HAP-1 (cell line): ENCODE results near the gene CCT2.

Experiments
- DNase-seq, 2 experiments: peaks; one replicate each; pipeline ENCODE4 v3.0.0-alpha.2; 2016 to 2020; ENCODE audit warnings: low spot score in 2 of 2
- H3K27me3 ChIP-seq: fragments of 250-450 bp; sonication (Bioruptor Pico); 2 replicates; pipeline ENCODE4 v1.5.1; 2020; ENCODE audit warnings: low read depth, mild to moderate bottlenecking, moderate library complexity
- H3K36me3 ChIP-seq: fragments of 250-450 bp; sonication (Bioruptor Pico); replicated peaks from 2 replicates; pipeline ENCODE4 v1.5.1; 2020; ENCODE audit warnings: mild to moderate bottlenecking
- H3K4me1 ChIP-seq: fragments of 250-450 bp; sonication (Bioruptor Pico); 2 replicates; pipeline ENCODE4 v1.5.1; 2020; ENCODE audit warnings: mild to moderate bottlenecking
- H3K4me3 ChIP-seq: fragments of 250-450 bp; sonication (Bioruptor Pico); 2 replicates; pipeline ENCODE4 v1.5.1; 2020; ENCODE audit warnings: mild to moderate bottlenecking, moderate library complexity
- H3K9me3 ChIP-seq: fragments of 250-450 bp; sonication (Bioruptor Pico); 2 replicates; pipeline ENCODE4 v1.5.1; 2020; ENCODE audit warnings: mild to moderate bottlenecking, moderate library complexity
- in situ Hi-C: fragments of 300-500 bp; cut with MboI; formaldehyde crosslinking; loops from 3 replicates; pipeline ENCODE4 v1.14.3; 2020; ENCODE audit warnings: low sequenced_read_pairs, inconsistent platforms, mixed read lengths

The CCT2 gene

DNA sequence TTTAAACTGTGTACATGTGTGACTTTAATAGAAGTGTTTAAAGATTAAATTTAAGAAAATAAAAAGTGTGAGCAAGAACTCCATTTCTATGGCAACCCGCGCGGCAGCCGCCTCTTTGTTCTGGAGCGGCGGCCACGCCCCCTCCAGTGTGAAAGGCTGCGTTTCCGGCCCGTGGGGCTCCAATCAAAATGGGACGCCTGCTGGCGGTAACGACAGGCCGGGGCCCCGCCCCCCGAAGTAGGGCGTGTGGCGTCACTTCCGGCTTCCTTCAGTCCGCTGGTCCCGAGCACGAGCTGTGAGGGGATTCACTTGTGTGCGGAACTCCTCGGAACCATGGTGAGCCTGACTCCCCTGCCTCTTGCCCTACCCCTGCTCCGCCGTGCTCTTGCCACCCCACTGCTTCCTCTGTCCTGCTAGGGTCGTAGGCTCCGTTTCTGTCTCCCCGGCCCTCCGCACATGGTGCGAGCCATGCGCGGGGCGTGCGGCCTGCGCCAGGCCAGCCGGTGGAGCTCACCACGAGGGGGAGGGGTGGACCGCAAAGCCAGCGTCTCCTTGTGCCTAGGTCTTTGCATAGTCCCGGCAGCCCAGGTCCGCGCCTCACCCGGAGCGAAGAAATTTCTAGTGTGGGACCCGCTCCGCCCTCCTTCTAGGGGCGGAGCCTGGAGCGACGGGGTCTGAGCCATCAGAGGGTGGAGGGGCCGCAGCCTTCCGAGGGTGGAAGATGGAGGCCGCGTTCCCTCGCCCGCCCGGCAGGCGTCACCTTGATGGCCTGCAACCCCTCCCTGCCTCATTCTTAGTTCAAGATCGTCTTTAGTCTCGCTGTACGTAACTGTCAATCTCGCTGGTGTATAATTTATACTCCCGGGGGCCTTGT lies at the start of gene CCT2:
TSS of gene CCT2 (plus strand) at position 271 of the 874 bp plus-strand sequence. CDS start at position 334, 63 bp downstream.
- Histone ChIP-seq H3K36me3 (peaks cover 46% of the 10 kb centered on the region), H3K4me1 (peaks cover 4% of the 10 kb centered on the region), H3K9me3 (no peaks in the 10 kb centered on the region), H3K27me3 (no peaks in the 10 kb centered on the region), H3K4me3 (peak within 1 kb of the TSS; percentile 100)
- in situ Hi-C loops: no loop called here
- peak; percentile 95 to 97 for DNase-seq

GRCh38 chr12:69540987-69541386 lies 44.3 kb upstream of the CCT2 start:
- Histone ChIP-seq H3K9me3 (no peaks in the 10 kb centered on the region), H3K4me3 (no peak overlapping the region), H3K27me3 (no peaks in the 10 kb centered on the region), H3K4me1 (peaks cover 15% of the 10 kb centered on the region; the same call in 1 of the 2 replicates), H3K36me3 (no peaks in the 10 kb centered on the region)
- no peak for DNase-seq
- in situ Hi-C loops: no loop called here

- no peaks in the 10 kb centered on the region for H3K9me3 ChIP-seq
- H3K36me3 ChIP-seq: no peaks in the 10 kb centered on the region
- no peaks in the 10 kb centered on the region for H3K4me1 ChIP-seq
- in situ Hi-C loops: no loop called here
- H3K27me3 ChIP-seq: no peaks in the 10 kb centered on the region
- H3K4me3 ChIP-seq: no peak overlapping the region
- DNase-seq: no peak
Observed at GRCh38 chr12:69544087-69544486, 41.2 kb upstream of the CCT2 start.

DNA sequence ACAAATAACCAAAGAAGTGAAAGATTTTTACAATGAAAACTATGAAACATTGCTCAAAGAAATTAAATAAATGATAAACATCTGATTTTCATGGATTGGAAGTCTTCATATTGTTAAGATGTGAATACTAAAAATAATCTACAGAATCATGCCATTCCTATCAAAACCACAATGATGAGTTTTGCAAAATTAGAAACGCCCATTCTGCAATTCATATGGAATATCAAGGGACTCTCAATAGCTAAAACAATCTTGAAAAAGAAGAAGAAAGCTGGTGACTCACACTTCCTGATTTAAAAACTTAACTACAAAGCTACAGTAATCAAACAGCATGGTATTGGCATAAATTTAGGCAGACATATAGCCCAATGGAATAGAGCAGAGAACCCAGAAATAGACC lies 40.2 kb upstream of the CCT2 start:
- H3K27me3 ChIP-seq: no peaks in the 10 kb centered on the region
- in situ Hi-C loops: no loop called here
- no peaks in the 10 kb centered on the region for H3K9me3 ChIP-seq
- peaks cover 3% of the 10 kb centered on the region; the same call in 1 of the 2 replicates for H3K4me1 ChIP-seq
- no peaks in the 10 kb centered on the region for H3K36me3 ChIP-seq
- H3K4me3 ChIP-seq: no peak overlapping the region
- no peak for DNase-seq

DNA sequence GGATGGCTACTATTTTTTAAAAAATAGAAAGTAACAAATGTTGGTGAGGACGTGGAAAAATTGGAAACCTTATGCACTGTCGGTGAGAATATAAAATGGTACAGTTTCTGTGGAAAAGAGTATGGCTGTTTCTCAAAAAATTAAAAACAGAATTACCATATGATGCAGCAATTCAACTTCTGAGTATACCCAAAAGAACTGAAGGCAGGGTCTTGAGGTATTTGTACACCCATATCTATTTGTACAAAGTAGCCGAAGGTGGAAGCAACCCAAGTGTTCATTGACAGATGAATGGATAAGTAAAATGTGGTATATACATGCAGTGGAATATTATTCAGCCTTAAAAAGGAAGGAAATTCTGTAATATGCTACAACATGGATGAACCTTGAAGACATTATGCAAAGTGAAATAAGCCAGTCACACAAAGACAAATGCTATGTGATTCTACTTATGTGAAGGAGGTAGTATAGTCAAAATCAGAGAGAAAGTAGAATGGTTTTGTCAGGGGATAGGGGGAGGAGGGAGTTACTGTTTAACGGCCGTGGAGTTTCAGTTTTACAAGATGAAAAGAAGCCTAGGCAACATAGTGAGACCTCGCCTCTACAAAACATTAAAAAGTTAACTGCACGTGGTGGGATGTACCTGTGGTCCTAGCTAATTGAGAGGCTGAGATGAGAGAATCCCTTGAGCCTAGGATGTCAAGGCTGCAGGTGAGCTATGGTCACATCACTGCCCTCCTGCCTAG lies 38.4 kb upstream of the CCT2 start:
- no peaks in the 10 kb centered on the region for H3K27me3 ChIP-seq
- DNase-seq: no peak
- no peak overlapping the region for H3K4me3 ChIP-seq
- no peaks in the 10 kb centered on the region for H3K36me3 ChIP-seq
- H3K4me1 ChIP-seq: peaks cover 7% of the 10 kb centered on the region; the same call in 1 of the 2 replicates
- in situ Hi-C loops: no loop called here
- H3K9me3 ChIP-seq: no peaks in the 10 kb centered on the region

DNA sequence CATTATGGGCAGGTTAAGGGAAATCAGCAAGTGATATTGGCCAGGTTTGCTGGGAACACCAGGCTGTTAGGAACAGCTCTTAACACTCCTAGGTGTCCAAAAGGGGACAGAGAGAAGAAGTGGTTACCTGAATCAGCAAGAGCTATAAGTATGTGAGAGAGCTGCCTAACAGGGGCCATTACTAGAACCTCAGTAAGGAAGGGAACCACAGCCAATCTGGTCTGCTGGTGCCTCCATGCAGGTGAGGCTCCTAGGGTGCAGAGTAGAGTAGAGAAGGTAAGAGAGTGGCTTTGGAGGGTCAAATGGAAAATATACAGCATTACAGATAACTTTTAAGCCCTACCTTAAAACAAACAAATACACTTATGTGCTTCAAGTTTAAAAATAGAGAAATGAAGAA lies 36.6 kb upstream of the CCT2 start:
- H3K9me3 ChIP-seq: no peaks in the 10 kb centered on the region
- in situ Hi-C loops: no loop called here
- DNase-seq: no peak
- H3K4me3 ChIP-seq: no peak overlapping the region
- no peaks in the 10 kb centered on the region for H3K27me3 ChIP-seq
- no peaks in the 10 kb centered on the region for H3K36me3 ChIP-seq
- H3K4me1 ChIP-seq: peaks cover 8% of the 10 kb centered on the region

DNA sequence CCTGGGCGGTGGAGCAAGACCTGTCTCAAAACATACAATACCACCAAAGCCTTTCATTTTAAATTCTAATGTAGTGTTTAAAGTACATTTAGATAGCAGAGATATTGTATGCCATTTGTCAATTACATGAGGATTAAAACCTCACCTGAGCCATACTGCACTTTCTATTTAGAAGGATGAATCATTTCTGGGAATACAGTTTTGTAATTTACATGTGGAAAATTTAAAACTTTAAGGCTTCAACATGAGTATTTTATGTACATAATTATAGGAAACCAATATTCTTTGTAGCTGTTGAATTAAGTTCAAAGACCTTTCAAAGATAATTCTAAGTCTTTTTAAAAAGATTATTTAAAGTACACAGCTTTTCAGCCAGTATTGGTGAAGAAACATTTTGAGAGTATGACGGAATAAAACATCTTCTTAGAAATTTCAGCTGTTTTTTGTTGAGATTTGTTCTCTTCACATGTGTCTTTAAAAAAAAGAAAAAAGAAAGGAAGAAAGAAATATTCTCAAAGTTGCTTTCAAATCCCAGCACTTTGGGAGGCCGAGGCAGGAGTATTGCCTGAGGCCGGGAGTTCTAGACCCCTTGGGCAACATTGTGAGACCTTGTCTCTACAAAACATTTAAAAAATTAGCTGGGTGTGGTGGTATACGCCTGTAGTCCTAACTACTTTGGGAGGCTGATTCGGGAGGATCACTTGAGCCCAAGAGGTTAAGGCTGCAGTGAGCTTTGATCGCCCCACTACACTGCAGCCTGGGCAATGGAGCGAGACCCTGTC lies 34.5 kb upstream of the CCT2 start:
- in situ Hi-C loops: no loop called here
- Histone ChIP-seq H3K36me3 (no peaks in the 10 kb centered on the region), H3K4me1 (peaks cover 11% of the 10 kb centered on the region), H3K9me3 (no peaks in the 10 kb centered on the region), H3K27me3 (no peaks in the 10 kb centered on the region), H3K4me3 (no peak overlapping the region)
- DNase-seq: no peak

DNA sequence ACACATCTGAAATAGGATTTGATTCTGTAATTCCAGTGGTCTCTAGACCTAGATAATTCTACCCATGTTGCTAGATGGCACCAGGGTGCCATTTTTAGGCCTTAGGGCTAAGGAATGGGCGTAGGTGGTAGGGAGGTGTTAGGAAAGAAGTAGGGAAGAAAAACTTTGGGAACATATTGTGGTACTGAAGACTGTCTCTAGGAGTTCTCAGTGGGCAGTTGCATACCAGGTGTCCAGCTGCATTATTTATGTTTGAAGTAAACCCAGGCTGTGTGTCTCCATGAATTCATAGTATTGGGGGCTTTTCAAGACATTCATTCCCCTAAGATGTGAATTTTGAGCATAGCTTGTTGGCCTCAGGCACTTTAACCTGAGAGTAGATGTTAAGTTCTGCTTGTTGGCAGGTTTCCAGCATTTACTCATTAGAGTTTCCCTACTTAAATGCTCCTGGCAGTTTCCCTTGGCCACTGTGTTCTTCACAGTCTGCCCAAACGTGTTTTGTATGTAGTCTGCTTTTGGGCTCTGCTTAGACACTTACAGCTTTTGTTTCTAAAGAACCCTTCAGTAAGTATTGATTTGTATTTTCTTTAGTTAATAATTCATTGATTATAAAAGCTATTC lies 31.5 kb upstream of the CCT2 start:
- H3K4me1 ChIP-seq: peaks cover 11% of the 10 kb centered on the region
- in situ Hi-C loops: no loop called here
- peak; percentile 36 to 38 for DNase-seq
- no peak overlapping the region for H3K4me3 ChIP-seq
- H3K36me3 ChIP-seq: no peaks in the 10 kb centered on the region
- H3K27me3 ChIP-seq: no peaks in the 10 kb centered on the region
- H3K9me3 ChIP-seq: no peaks in the 10 kb centered on the region

GRCh38 chr12:69555461-69555860 lies 29.8 kb upstream of the CCT2 start:
- in situ Hi-C loops: no loop called here
- no peaks in the 10 kb centered on the region for H3K27me3 ChIP-seq
- H3K4me3 ChIP-seq: no peak overlapping the region
- H3K9me3 ChIP-seq: no peaks in the 10 kb centered on the region
- peaks cover 4% of the 10 kb centered on the region for H3K4me1 ChIP-seq
- no peak for DNase-seq
- H3K36me3 ChIP-seq: no peaks in the 10 kb centered on the region

DNA sequence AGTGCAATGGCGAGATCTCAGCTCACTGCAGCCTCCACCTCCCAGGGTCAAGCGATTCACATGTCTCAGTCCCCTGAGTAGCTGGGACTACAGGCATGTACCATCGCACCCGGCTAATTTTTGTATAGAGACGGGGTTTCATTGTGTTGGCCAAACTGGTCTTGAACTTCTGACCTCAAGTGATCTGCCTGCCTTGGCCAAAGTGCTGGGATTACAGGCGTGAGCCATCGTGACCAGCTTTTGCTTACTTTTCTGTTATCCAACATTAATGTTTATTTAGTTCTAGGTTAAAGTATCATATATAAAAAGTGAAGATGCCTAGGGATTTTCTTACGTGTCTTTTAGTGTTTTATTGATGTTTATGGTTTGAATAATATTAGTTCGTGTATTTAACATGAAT lies 28.9 kb upstream of the CCT2 start:
- in situ Hi-C loops: no loop called here
- no peak for DNase-seq
- Histone ChIP-seq H3K36me3 (no peaks in the 10 kb centered on the region), H3K27me3 (no peaks in the 10 kb centered on the region), H3K9me3 (no peaks in the 10 kb centered on the region), H3K4me3 (no peak overlapping the region), H3K4me1 (peaks cover 4% of the 10 kb centered on the region)

GRCh38 chr12:69563166-69563762 lies 22.0 kb upstream of the CCT2 start:
- Histone ChIP-seq H3K4me3 (no peak overlapping the region), H3K9me3 (no peaks in the 10 kb centered on the region), H3K36me3 (peaks cover 9% of the 10 kb centered on the region; the same call in 1 of the 2 replicates), H3K27me3 (no peaks in the 10 kb centered on the region), H3K4me1 (no peaks in the 10 kb centered on the region; the same call in 1 of the 2 replicates)
- in situ Hi-C loops: no loop called here
- DNase-seq: no peak

- Histone ChIP-seq H3K4me3 (no peak overlapping the region), H3K4me1 (no peaks in the 10 kb centered on the region; the same call in 1 of the 2 replicates), H3K36me3 (peaks cover 15% of the 10 kb centered on the region), H3K9me3 (no peaks in the 10 kb centered on the region), H3K27me3 (no peaks in the 10 kb centered on the region)
- no peak for DNase-seq
- in situ Hi-C loops: no loop called here
Observed at GRCh38 chr12:69566603-69567002, 18.7 kb upstream of the CCT2 start.

DNA sequence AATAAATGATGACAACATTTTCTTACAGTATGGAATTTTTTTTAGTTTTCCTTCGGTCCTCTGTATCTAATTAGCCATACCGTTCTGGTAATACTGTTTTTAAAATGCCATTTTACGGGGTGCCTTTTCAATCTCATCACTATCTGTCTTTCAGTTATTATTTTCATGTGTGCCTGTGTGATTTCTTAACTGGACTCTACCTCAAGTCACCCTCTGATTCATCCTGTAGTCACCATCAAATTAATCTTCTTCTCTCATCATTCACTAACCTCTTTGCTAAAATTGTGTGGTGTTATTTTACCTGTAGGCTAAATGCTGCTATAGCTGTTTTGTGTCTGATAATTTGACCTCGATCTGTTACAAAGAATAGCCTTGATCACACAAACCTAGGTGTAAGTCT lies 16.0 kb upstream of the CCT2 start:
- DNase-seq: no peak
- H3K27me3 ChIP-seq: no peaks in the 10 kb centered on the region
- H3K9me3 ChIP-seq: no peaks in the 10 kb centered on the region
- in situ Hi-C loops: no loop called here
- H3K36me3 ChIP-seq: peaks cover 18% of the 10 kb centered on the region
- no peak overlapping the region for H3K4me3 ChIP-seq
- no peaks in the 10 kb centered on the region; the same call in 1 of the 2 replicates for H3K4me1 ChIP-seq
